HG03066 (cell line): ENCODE data around the gene BRCA2.
"Not testable (repeated sequence)": the region's sequence is repeated elsewhere in the genome, so short reads cannot be mapped to it uniquely, and the experiment has no call there.

Source experiments
- ATAC-seq: cut with Tn5 transposase; IDR thresholded peaks from one replicate; pipeline ENCODE4 v1.9.1; 2021; ENCODE audit warnings: low read depth; ENCODE audit not compliant: unreplicated experiment

The BRCA2 gene

DNA sequence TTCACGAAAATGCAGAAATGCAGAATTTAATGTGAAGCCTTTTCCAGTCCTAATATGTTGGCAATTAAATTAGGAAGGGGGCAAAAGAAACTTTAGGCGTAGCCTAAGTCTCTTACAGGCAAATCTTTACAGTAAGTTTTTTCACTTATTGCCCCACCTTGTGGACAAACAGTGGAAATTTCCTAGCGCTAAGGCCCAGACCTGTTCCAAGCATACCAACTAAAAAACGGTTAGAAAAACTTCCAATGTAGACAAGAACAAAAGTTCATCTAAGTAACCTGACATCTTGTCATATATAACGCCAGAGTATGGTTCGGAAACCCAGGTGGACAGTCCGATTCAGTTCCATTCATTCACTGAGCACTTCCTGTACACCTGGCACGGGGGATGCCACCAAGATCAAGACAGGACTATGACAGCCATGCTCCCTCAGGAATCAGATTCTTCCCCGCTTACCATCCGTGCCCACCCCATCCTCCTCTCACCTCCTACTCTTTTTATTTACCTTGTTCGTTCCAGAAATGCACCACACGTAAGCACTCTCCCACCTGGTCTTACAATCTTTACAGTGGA, 5.1 kb upstream of the BRCA2 start:
- peak; percentile 51 for ATAC-seq

DNA sequence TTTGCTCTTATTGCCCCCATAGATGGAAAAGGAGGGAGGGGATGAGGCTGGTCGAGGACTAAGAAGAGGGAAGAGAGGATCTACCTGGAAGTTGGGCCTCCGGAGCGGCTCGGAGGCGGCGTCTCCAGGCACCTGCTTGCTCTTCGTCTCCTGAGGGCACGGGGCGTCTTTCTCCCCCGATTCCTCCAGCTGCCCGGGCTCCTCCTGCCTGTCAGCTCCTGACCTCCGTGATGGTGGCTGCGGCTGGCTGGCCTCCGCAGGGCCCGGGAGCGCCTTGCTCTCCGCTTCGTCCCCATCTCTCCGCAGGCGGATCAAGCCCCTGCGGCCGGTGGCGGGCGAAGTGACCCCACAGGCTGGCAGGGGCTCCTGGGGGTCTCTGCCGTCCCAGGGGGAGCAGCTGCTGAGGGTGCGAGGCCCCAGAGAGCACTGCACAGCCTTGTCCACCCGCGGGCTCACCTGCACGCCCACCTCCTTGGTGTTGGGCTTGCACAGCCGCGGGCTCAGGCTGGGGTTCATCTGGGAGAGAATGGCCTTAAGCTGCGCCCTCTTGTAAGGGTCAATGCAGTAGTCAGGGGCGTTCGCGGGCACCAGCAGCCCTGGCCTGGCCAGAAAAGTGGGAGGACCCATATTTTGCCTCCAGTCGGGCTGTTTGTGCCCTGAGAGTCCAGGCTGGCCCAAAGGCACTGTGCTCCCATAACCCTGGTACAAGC, 4.0 kb upstream of the BRCA2 start:
- ATAC-seq, result no peak

DNA sequence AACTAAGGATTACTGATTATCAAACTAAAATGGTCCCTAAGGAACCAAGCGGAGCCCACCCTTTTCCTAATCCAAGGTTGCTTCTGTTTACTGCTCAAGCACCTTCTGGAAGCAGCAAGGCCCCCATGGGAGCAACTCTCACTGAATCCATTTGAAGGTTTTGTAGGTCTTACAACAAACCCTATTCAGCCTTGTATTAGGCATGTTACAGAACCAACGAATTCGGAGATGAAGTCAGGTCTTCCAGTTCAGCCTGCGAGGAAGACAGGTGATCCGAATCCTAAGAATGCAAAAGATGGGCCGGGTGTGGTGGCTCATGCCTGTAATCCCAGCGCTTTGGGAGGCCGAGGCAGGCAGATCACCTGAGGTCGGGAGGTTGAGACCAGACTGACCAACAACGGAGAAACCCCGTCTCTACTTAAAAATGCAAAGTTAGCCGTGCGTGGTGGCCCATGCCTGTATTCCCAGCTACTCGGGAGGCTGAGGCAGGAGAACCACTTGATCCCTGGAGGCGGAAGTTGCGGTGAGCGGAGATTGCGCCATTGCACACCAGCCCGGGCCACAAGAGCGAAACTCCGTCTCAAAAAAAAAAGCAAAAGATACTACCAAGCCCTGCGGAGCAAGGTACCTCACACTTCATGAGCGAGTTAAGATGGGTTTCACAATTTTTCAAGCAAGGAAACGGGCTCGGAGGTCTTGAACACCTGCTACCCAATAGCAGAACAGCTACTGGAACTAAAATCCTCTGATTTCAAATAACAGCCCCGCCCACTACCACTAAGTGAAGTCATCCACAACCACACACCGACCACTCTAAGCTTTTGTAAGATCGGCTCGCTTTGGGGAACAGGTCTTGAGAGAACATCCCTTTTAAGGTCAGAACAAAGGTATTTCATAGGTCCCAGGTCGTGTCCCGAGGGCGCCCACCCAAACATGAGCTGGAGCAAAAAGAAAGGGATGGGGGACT, 754 bp upstream of the BRCA2 start:
- peak; percentile 27 for ATAC-seq

DNA sequence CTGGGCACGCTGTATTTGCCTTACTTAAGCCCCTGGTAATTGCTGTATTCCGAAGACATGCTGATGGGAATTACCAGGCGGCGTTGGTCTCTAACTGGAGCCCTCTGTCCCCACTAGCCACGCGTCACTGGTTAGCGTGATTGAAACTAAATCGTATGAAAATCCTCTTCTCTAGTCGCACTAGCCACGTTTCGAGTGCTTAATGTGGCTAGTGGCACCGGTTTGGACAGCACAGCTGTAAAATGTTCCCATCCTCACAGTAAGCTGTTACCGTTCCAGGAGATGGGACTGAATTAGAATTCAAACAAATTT, 676 bp downstream of the BRCA2 start:
- peak; percentile 49 for ATAC-seq

DNA sequence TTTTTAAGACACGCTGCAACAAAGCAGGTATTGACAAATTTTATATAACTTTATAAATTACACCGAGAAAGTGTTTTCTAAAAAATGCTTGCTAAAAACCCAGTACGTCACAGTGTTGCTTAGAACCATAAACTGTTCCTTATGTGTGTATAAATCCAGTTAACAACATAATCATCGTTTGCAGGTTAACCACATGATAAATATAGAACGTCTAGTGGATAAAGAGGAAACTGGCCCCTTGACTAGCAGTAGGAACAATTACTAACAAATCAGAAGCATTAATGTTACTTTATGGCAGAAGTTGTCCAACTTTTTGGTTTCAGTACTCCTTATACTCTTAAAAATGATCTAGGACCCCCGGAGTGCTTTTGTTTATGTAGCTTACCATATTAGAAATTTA, 1.2 kb downstream of the BRCA2 start:
- ATAC-seq, result no peak

DNA sequence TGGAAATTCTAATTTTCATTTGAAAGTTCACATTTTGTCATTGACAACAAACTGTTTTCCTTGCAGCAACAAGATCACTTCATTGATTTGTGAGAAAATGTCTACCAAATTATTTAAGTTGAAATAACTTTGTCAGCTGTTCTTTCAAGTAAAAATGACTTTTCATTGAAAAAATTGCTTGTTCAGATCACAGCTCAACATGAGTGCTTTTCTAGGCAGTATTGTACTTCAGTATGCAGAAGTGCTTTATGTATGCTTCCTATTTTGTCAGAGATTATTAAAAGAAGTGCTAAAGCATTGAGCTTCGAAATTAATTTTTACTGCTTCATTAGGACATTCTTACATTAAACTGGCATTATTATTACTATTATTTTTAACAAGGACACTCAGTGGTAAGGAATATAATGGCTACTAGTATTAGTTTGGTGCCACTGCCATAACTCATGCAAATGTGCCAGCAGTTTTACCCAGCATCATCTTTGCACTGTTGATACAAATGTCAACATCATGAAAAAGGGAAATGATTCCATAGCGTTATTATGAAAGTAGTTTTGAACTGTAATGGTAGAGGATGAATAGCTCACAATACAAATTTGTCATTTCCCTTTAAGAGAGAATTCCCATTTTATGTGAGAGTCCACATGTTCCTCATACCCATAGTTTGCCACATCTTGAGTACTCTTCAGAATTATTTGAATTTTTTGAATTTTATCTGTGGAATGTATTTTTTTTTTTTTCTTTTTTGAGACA, 2.6 kb downstream of the BRCA2 start:
- ATAC-seq, result no peak

DNA sequence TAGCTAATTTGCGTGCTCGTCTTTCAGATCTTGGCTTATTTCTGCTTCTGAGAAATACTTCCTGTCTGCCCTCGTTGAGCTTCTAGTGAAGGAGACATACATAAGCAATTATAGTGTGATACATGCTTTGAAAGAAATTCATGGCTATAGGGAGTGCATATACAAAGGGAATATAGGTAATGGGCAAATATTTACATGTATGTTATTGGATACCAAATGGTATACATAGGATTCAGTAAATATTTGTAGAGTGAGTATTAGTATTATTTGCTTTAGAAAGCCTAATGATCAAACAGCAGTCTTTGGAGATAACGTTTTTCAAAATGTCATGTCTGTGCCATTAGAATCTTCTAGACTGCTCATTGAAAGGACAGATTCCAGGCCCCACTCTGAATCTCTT, 5.2 kb downstream of the BRCA2 start:
- ATAC-seq, result no peak

DNA sequence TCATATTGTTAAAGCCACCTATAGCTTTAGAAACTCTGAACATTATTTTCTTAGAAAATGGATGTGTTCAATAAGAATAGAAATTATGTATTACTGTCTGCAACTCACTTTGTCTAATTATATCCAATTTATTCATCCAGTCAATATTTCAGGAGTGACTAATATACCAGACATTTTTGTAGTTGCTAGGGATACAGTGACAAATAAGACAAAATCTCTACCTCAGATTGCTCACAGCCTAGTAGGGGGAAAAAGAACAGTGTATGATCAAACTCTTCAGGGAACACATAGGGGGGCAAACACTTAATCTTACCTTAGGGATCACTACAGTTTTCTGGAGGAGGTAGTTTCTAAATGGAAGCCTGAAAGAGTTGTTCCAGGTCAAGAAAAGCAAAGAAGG, 8.6 kb downstream of the BRCA2 start:
- no peak for ATAC-seq

DNA sequence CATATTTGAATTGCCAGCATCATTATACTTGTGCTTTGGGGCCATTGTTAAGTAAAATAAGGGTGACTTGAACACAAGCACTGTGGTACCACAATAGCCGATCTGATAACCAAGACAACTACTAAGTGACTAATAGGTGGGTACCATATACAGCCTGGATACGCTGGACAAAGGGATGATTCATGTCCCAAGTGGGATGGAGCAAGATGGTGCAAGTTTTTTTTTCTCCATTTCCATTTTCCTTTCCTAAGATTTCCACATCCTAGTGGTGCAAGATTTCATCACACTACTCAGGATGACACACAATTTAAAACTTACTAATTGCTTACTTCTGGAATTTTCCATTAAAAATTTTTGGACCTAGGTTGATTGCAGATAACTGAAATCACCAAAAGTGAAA, 15.1 kb downstream of the BRCA2 start:
- no peak for ATAC-seq

DNA sequence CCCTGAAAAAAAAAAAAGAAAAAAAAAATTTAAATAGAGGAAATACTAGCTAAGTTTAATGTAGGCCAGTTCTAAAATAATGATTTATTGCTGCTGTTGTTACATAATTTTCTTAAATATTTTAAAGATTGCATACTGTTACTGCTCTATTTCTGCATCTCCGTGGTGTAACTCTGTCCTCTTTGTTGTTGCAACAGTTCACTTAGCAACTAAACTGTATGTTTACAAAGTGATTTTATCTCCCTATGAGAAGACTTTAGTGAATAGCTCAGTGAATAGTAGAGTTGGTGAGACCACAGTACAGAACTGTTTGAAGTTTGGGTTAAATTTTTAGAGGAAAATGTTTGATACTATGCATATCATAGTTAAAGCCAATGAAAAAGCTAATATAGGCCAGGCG, 19.4 kb downstream of the BRCA2 start:
- ATAC-seq, result no peak

DNA sequence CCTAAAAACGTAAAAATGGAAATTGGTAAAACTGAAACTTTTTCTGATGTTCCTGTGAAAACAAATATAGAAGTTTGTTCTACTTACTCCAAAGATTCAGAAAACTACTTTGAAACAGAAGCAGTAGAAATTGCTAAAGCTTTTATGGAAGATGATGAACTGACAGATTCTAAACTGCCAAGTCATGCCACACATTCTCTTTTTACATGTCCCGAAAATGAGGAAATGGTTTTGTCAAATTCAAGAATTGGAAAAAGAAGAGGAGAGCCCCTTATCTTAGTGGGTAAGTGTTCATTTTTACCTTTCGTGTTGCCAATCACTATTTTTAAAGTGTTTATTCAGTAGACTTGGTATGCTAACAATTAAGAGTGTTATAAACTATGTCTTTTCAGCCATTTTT, 25.6 kb downstream of the BRCA2 start:
- ATAC-seq, result no peak

DNA sequence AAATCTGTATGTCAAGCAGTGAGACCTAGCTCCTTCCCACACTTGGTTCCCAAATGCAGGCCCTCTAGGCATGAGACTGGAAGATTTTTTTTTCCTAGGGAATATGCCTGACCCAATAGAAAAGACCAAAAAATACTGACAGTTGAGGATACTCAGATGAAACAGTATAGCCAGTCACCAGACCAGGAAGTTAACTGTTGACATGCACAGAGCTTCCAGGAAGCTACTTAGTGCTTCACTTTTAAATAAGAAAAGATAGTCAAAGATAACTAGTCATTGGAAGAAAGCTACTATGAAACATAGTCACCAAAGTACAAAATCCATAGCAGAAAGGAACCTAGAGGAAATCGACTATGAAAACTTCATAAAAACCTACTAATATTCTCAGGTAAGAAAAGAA, 32.3 kb downstream of the BRCA2 start:
- ATAC-seq, result no peak

DNA sequence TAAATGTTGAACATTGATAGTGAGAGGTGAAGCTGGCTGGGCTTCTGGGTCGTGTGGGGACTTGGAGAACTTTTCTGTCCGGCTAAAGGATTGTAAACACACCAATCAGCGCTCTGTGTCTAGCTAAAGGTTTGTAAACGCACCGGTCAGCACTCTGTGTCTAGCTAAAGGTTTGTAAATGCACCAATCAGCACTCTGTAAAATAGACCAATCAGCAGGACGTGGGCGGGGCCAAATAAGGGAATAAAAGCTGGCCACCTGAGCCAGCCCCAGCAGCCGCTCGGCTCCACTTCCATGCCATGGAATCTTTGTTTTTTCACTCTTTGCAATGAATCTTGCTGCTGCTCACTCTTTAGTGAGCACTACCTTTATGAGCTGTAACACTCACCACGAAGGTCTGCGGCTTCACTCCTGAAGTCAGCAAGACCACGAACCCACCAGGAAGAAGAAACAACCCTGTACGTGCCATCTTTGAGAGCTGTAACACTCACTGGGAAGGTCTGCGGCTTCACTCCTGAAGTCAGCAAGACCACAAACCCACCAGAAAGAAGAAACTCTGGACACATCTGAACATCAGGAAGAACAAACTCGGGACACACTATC, 35.6 kb downstream of the BRCA2 start:
- not testable (repeated sequence) for ATAC-seq

DNA sequence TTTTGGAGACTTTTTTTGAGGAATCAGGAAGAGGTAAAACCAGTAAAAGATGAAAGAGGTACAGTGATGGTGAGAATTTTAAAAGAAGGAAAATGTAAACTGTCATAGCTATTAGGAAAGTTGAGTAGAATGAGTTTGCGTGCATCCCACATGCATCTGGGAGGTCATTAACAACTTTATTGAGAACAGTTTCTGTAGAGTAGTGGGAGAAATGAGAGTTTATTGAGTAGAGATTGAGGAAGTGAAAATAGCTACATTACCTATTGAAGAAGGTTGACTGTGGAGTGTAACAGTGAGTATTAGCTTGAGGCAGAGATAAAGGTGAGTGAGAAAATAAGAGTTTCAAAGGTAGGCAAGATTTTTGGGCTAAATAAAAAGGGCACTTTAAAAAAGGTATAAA, 38.7 kb downstream of the BRCA2 start:
- ATAC-seq, result peak; percentile 61

DNA sequence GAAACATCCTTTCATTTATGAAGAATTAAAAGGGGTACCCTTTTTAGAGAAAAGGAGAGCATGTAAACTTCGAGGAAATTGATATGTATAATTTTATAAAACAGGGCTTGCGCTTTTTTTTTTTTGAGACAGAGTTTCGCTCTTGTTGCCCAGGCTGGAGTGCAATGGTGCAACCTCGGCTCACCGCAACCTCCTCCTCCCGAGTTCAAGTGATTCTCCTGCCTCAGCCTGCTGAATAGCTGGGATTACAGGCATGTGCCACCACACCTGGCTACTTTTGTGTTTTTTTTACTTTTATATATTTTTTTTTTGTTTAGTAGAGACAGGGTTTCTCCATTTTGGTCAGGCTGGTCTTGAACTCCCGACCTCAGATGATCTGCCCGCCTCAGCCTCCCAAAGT, 40.6 kb downstream of the BRCA2 start:
- ATAC-seq, result not testable (repeated sequence)

DNA sequence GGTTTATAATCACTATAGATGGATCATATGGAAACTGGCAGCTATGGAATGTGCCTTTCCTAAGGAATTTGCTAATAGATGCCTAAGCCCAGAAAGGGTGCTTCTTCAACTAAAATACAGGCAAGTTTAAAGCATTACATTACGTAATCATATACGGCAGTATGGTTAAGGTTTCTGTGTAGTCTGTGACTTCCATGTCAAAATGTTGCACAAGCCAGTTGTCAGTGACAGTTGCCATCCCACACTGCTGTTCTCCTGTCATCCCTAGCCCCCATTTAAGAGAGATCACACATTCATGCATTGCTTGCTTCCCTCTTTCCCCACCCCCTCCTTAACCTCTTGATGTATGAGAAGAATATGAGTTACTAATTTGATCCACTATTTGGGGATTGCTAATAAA, 47.3 kb downstream of the BRCA2 start:
- ATAC-seq, result no peak

DNA sequence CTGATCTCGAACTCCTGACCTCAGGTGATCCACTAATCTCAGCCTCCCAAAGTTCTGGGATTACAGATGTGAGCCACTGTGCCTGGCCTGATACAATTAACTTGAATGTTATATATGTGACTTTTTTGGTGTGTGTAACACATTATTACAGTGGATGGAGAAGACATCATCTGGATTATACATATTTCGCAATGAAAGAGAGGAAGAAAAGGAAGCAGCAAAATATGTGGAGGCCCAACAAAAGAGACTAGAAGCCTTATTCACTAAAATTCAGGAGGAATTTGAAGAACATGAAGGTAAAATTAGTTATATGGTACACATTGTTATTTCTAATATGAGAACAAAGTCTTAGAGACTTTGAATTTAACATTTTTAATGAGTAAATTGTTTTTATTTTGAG, 55.5 kb downstream of the BRCA2 start:
- ATAC-seq, result no peak

DNA sequence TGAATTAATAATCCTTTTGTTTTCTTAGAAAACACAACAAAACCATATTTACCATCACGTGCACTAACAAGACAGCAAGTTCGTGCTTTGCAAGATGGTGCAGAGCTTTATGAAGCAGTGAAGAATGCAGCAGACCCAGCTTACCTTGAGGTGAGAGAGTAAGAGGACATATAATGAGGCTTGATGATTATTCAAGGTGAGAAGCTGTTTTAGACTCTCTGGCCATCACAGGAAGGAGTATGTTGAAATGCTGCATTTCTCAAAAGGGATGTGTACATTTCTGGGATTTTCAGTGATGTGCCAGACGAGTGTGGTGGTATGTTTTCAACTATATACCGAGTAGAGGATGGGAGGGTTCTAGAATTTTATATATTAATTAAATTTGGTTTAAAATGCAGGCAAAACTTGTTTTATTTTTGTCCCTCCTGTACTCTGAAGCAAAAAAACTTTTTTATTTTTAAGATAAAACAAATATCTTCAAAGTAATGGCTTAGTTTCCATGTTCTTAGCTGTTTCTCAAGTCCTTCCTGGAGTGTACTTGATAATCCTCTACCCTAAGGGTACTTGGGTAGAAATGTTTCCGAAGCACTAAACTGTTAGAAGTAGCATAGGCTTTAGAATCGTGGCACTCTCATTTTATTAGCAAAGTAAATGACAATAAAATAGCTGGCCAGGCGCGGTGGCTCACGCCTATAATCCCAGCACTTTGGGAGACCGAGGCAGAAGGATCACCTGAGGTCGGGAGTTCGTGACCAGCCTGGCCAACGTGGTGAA, 61.5 kb downstream of the BRCA2 start:
- ATAC-seq, result no peak

DNA sequence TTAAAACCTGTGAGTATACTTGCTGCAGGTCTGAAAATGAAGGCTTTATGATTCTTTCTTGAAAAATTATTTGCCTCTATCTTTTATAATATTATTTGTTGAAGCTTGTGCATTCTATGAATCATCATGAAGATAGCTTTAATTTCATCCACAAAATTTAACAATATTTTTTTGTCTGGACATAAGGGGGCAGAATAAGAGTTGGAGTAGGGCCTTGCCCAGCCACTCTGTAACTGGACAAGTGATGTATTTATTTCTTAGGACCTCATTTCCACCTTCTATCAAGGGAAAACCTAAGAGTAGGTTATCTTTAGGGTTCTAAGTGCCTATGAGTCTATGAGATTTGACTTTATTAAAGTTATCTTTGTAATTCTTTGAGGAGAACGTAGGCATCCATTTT, 62.7 kb downstream of the BRCA2 start:
- ATAC-seq, result no peak

DNA sequence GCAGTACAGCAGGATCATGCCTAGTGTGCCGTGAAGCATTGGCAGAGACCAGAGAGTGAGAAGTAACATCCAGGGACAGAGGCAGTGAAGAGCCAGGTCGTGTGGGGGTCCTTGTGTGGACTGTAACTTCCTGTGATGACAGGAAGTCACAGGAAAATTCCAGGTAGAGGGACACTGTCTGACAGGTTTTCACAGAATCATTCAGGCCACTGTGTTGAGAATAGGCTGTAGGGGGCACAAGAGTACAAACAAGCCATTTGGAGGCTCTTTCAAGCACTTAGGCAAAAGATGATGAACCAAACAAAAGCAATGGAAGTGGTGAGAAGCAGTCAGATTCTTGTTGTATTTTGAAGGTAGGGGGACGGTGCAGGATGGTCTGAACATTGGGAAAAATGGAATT, 66.2 kb downstream of the BRCA2 start:
- ATAC-seq, result no peak
